IMR-90 (cell line): ENCODE results near the gene GPD1. TPM values are rescaled to one million over a fixed set of nuclear protein-coding genes. Genes with fewer than 3 reads are reported as not detected.
A peak's percentile ranks its signal among the peaks of the same experiment; 100 is the strongest.

Experiments
- ATAC-seq: fragments of 200-7000 bp; cut with Tn5 transposase; 2 replicates; pipeline ENCODE4 v1.9.1; 2020; ENCODE audit warnings: low read depth, mild to moderate bottlenecking, moderate library complexity
- Bru-seq: library from RNA; stranded (reverse); fragments of 400-500 nt; gene quantifications from one replicate; lab custom pipeline; 2021; lab: Mats Ljungman, UMichigan
- BruChase-seq, 2 experiments: library from RNA; stranded (reverse); fragments of 400-500 nt; gene quantifications; one replicate each; lab custom pipeline; 2021; lab: Mats Ljungman, UMichigan
- BruUV-seq: library from RNA; stranded (reverse); fragments of 400-500 nt; replicated peaks from 2 replicates; lab custom pipeline; 2021; lab: Mats Ljungman, UMichigan
- CTCF ChIA-PET: fragments of 300-600 bp; formaldehyde crosslinking; extraction: SDS; loops from one replicate; lab custom pipeline; 2021; ENCODE audit warnings: antibody characterized with exemption; lab: Yijun Ruan, JAX
- POLR2A ChIA-PET: fragments of 300-600 bp; sonication (Branson Sonifier 250); formaldehyde crosslinking; loops from one replicate; lab custom pipeline; 2022; ENCODE audit warnings: antibody characterized with exemption; ENCODE audit not compliant: unreplicated experiment; lab: Charles Lee
- DNase-seq: peaks from one replicate; pipeline ENCODE4 v3.0.0; 2013
- H2AFZ ChIP-seq: replicated peaks from 2 replicates; pipeline ENCODE3; 2013; ENCODE audit warnings: low read length, mild to moderate bottlenecking; ENCODE audit not compliant: poor library complexity
- H2AK5ac ChIP-seq: 2 replicates; pipeline ENCODE4 v1.6.1; 2013; ENCODE audit warnings: low read depth, low read length, inconsistent platforms
- H2AK9ac ChIP-seq: replicated peaks from 2 replicates; pipeline ENCODE3; 2013; ENCODE audit warnings: mild to moderate bottlenecking, low read depth, low read length, moderate library complexity; ENCODE audit not compliant: poor library complexity
- H2BK120ac ChIP-seq: 2 replicates; pipeline ENCODE4 v1.6.1; 2013; ENCODE audit warnings: low read depth, low read length, inconsistent platforms
- H2BK15ac ChIP-seq: 3 replicates; pipeline ENCODE4 v1.6.1; 2013; ENCODE audit warnings: low read depth, low read length, inconsistent platforms
- H2BK20ac ChIP-seq: 2 replicates; pipeline ENCODE4 v1.6.1; 2013; ENCODE audit warnings: low read depth, mild to moderate bottlenecking, inconsistent platforms, low read length, moderate library complexity
- H2BK5ac ChIP-seq: 2 replicates; pipeline ENCODE4 v1.6.1; 2013; ENCODE audit warnings: mild to moderate bottlenecking, low read depth, low read length, inconsistent platforms; ENCODE audit not compliant: poor library complexity, severe bottlenecking
- H3K14ac ChIP-seq: replicated peaks from 2 replicates; pipeline ENCODE4 v1.6.1; 2013; ENCODE audit warnings: low read depth, low read length, inconsistent platforms
- H3K18ac ChIP-seq: 2 replicates; pipeline ENCODE4 v1.6.1; 2013; ENCODE audit warnings: low read depth, low read length, control low read depth
- H3K23ac ChIP-seq: 2 replicates; pipeline ENCODE4 v1.6.1; 2013; ENCODE audit warnings: low read depth, low read length, inconsistent platforms
- H3K27ac ChIP-seq: 2 replicates; pipeline ENCODE4 v1.5.1; 2013; ENCODE audit warnings: mild to moderate bottlenecking, control low read depth, low read length; ENCODE audit not compliant: insufficient read depth
- H3K27me3 ChIP-seq: 2 replicates; pipeline ENCODE4 v1.6.1; 2013; ENCODE audit warnings: low read length; ENCODE audit not compliant: control insufficient read depth, insufficient read depth
- H3K36me3 ChIP-seq: 2 replicates; pipeline ENCODE4 v1.6.1; 2013; ENCODE audit warnings: low read length, mixed read lengths; ENCODE audit not compliant: control insufficient read depth, insufficient read depth
- H3K4ac ChIP-seq: 2 replicates; pipeline ENCODE4 v1.6.1; 2013; ENCODE audit warnings: low read depth, low read length, inconsistent platforms
- H3K4me1 ChIP-seq: 2 replicates; pipeline ENCODE4 v1.6.1; 2013; ENCODE audit warnings: low read length, mixed read lengths; ENCODE audit not compliant: control insufficient read depth, insufficient read depth
- H3K4me2 ChIP-seq: 2 replicates; pipeline ENCODE4 v1.6.1; 2013; ENCODE audit warnings: low read depth, mild to moderate bottlenecking, control low read depth, low read length, moderate library complexity
- H3K4me3 ChIP-seq: 2 replicates; pipeline ENCODE4 v1.5.1; 2013; ENCODE audit warnings: low read depth, mild to moderate bottlenecking, control low read depth, low read length, moderate library complexity; ENCODE audit not compliant: insufficient read depth
- H3K56ac ChIP-seq: 2 replicates; pipeline ENCODE4 v1.6.1; 2013; ENCODE audit warnings: low read length, inconsistent platforms; ENCODE audit not compliant: insufficient read depth; ENCODE audit errors: extremely low read depth
- H3K79me1 ChIP-seq, 2 experiments: 2 replicates each; pipeline ENCODE4 v1.6.1; 2013; ENCODE audit warnings: low read length in 2 of 2, inconsistent platforms in 1 of 2, low read depth in 1 of 2
- H3K9ac ChIP-seq: 2 replicates; pipeline ENCODE4 v1.6.1; 2013; ENCODE audit warnings: low read depth, low read length, control low read depth
- H3K9me1 ChIP-seq: 2 replicates; pipeline ENCODE4 v1.6.1; 2013; ENCODE audit warnings: low read length, inconsistent platforms; ENCODE audit not compliant: insufficient read depth
- H3K9me3 ChIP-seq: 2 replicates; pipeline ENCODE4 v1.6.1; 2013; ENCODE audit warnings: low read length; ENCODE audit not compliant: control insufficient read depth, insufficient read depth
- H4K20me1 ChIP-seq: 2 replicates; pipeline ENCODE4 v1.6.1; 2013; ENCODE audit warnings: low read length, inconsistent platforms; ENCODE audit not compliant: insufficient read depth
- H4K5ac ChIP-seq: 2 replicates; pipeline ENCODE4 v1.6.1; 2013; ENCODE audit warnings: mild to moderate bottlenecking, low read depth, low read length, control low read depth
- H4K8ac ChIP-seq, 2 experiments: 2 replicates each; pipeline ENCODE4 v1.6.1; 2013; ENCODE audit warnings: low read depth in 2 of 2, low read length in 2 of 2, control low read depth in 1 of 2, inconsistent platforms in 1 of 2
- H4K91ac ChIP-seq: 2 replicates; pipeline ENCODE4 v1.6.1; 2013; ENCODE audit warnings: low read depth, low read length, inconsistent platforms; ENCODE audit not compliant: insufficient read depth
- FOS ChIP-seq: fragments of 150-350 bp; IDR thresholded peaks from 2 replicates; pipeline ENCODE4 v1.6.1; 2016; ENCODE audit warnings: low read depth, low read length
- USF2 ChIP-seq: fragments of 150-350 bp; IDR thresholded peaks from 2 replicates; pipeline ENCODE4 v1.6.1; 2017; ENCODE audit warnings: mild to moderate bottlenecking, antibody characterized with exemption, low read length, low read depth
- WGBS, 2 experiments: methylation state at CpG; one replicate each; pipeline versions ENCODE4 v1.1.5 to v1.1.7; 2013; ENCODE audit warnings: missing lambda C conversion rate in 2 of 2; ENCODE audit not compliant: insufficient read length in 1 of 2; ENCODE audit errors: extremely low coverage in 2 of 2; 5-methylcytosine and 5-hydroxymethylcytosine counted together
- dilution Hi-C: fragments of 300-500 bp; cut with HindIII; formaldehyde crosslinking; loops from one replicate; pipeline ENCODE4 v1.14.3; 2018; ENCODE audit warnings: low sequenced_read_pairs; ENCODE audit not compliant: unreplicated experiment
- in situ Hi-C: fragments of 300-500 bp; cut with MboI; formaldehyde crosslinking; loops from 3 replicates; pipeline ENCODE4 v1.14.3; 2019; ENCODE audit warnings: low sequenced_read_pairs, inconsistent platforms, mixed read lengths
- intact Hi-C: fragments of 100-400 bp; cut with micrococcal nuclease; formaldehyde crosslinking; loops from 2 replicates; pipeline ENCODE4 v1.10.0; 2022
- long read RNA-seq: library from polyadenylated mRNA; unstranded; transcript quantifications from one replicate; pipeline ENCODE4 v2.0.0, GENCODE V29; 2021; ENCODE audit not compliant: unreplicated experiment
- polyA plus RNA-seq, 3 experiments: library from polyadenylated mRNA; depleted of rRNA; stranded (reverse); fragments of >200 nt; gene quantifications; 2 replicates each; pipeline ENCODE4 v1.2.3, GENCODE V29; 2012; ENCODE audit warnings: low replicate concordance in 1 of 3
- total RNA-seq: library from RNA; depleted of rRNA; stranded (reverse); fragments of >200 nt; gene quantifications from 2 replicates; pipeline ENCODE4 v1.2.3, GENCODE V29; 2012; rRNA removed

Gene GPD1
- total RNA-seq (0.18 TPM in 1 of 2 replicates, not detected in the other), polyA plus RNA-seq (2012; rRNA removed) (0.05 and 0.06 TPM in 2 replicates), Bru-seq, nascent RNA (percentile 24 among the genes with signal in this experiment), BruChase-seq, experiment 1, labeled RNA remaining after a 6-hour chase (percentile 25 among the genes with signal in this experiment), BruChase-seq, experiment 2, labeled RNA remaining after a 2-hour chase (percentile 16 among the genes with signal in this experiment)
- polyA plus RNA-seq (2012; cell fraction: cytosol; rRNA removed), result 0.01 and 0.04 TPM in 2 replicates
- 0.25 and 0.38 TPM in 2 replicates for polyA plus RNA-seq (2012; cell fraction: nucleus; rRNA removed; ENCODE audit: low replicate concordance)
- long read RNA-seq, result 0 reads

GRCh38 chr12:50103767-50104321, at the start of gene GPD1:
Gene GPD1, plus strand, starts transcription at chr12:50104008. Its CDS starts 43 bp downstream, at chr12:50104051.
- Histone ChIP-seq H4K91ac (no peak within 1 kb of the TSS), H3K4me3 (no peak within 1 kb of the TSS), H4K20me1 (0 out of 2 replicates have a peak, but pooled peaks cover 5% of the 10 kb centered on the region), H2BK15ac (no peak within 1 kb of the TSS), H3K36me3 (peaks cover 20% of the 10 kb centered on the region), H3K79me1 (peaks cover 0 to 11% of the 10 kb centered on the region in 2 experiments; a peak in 1 of 4 replicates), H2BK5ac (no peak within 1 kb of the TSS), H3K4ac (no peak within 1 kb of the TSS), H3K4me1 (no peaks in the 10 kb centered on the region), H4K5ac (no peak within 1 kb of the TSS), H3K18ac (no peak within 1 kb of the TSS), H3K56ac (no peak within 1 kb of the TSS), H2AK9ac (peak within 1 kb of the TSS; percentile 20), H3K27ac (no peak within 1 kb of the TSS), H2BK120ac (no peak within 1 kb of the TSS), H3K23ac (no peak within 1 kb of the TSS), H3K4me2 (no peak within 1 kb of the TSS), H3K14ac (no peak within 1 kb of the TSS), H3K9me1 (no peaks in the 10 kb centered on the region), H3K9ac (no peak within 1 kb of the TSS), H3K9me3 (no peaks in the 10 kb centered on the region), H2AK5ac (0 out of 2 replicates have a peak within 1 kb of the TSS, but pooled peaks have one; percentile 38), H2AFZ (peak within 1 kb of the TSS; percentile 18), H3K27me3 (peaks cover 4% of the 10 kb centered on the region; the same call in 1 of the 2 replicates), H2BK20ac (no peak within 1 kb of the TSS), H4K8ac (no peak within 1 kb of the TSS)
- ATAC-seq (peak; percentile 77), DNase-seq (peak; percentile 28)
- POLR2A ChIA-PET, result no interaction called here
- 8% methylated on average over 2 of the region's 13 CpGs; no CpG with 5 or more reads in 1 of the 2 experiments for WGBS, 2 experiments
- dilution Hi-C loops (no loop called here), intact Hi-C loops (no loop called here), in situ Hi-C loops (no loop called here)
- TF ChIP-seq USF2, result peak; percentile 39; the same call in 1 of the 2 replicates
- no peak for TF ChIP-seq FOS
- CTCF ChIA-PET, result interaction anchor here (0.6 to 1.1 kb wide), 3 partner anchors 8 to 217 kb away, joined by 3 to 4 read pairs (median 3); partner anchors contain the start of gene COX14
- no TSS peak for BruUV-seq
